Endothelial cell of umbilical vein (primary cell): ENCODE measurements around the gene GGA1. TPM values are rescaled to one million over a fixed set of nuclear protein-coding genes. Genes with fewer than 3 reads are reported as not detected.

Experiments used
- BruUV-seq: library from RNA; stranded (reverse); fragments of 400-500 nt; replicated peaks from 2 replicates; lab custom pipeline; 2021; lab: Mats Ljungman, UMichigan
- CTCF ChIA-PET: fragments of 300-600, 350-600 bp; sonication (Branson Sonifier 250); formaldehyde crosslinking; loops from one replicate; lab custom pipeline; 2021; ENCODE audit warnings: antibody characterized with exemption, inconsistent platforms; lab: Charles Lee
- POLR2A ChIA-PET: fragments of 300-600, 350-600 bp; sonication (Branson Sonifier 250); formaldehyde crosslinking; loops from one replicate; lab custom pipeline; 2021; ENCODE audit warnings: antibody characterized with exemption, inconsistent platforms; lab: Charles Lee
- DNase-seq: peaks from one replicate; pipeline ENCODE4 v3.0.0-alpha.2; 2011; ENCODE audit warnings: low read depth, low spot score
- FAIRE-seq: peaks from 2 replicates; lab custom pipeline; 2011; peaks lifted over from hg19 to GRCh38; lab: Jason Lieb, UNC
- H2AFZ ChIP-seq: 2 replicates; pipeline ENCODE4 v1.6.0; 2012; ENCODE audit warnings: low read depth, low read length, control low read depth, inconsistent platforms
- H3K27ac ChIP-seq: 2 replicates; pipeline ENCODE4 v1.5.1; 2011; ENCODE audit warnings: low read depth, mild to moderate bottlenecking, control low read depth, low read length, moderate library complexity; ENCODE audit not compliant: insufficient read depth
- H3K27me3 ChIP-seq, 2 experiments: 2 replicates each; pipeline versions ENCODE4 v1.6.0 to v1.6.1; 2011; ENCODE audit warnings: low read length in 2 of 2, mixed read lengths in 1 of 2; ENCODE audit not compliant: control insufficient read depth in 2 of 2, insufficient read depth in 2 of 2
- H3K36me3 ChIP-seq, 2 experiments: 2 replicates in 1 of 2; 3 replicates in 1 of 2; pipeline ENCODE4 v1.5.1; 2011; ENCODE audit warnings: low read length in 2 of 2, mild to moderate bottlenecking in 1 of 2, moderate library complexity in 1 of 2; ENCODE audit not compliant: control insufficient read depth in 2 of 2, insufficient read depth in 2 of 2; ENCODE audit errors: extremely low read depth in 1 of 2
- H3K4me1 ChIP-seq: 3 replicates; pipeline ENCODE4 v1.5.1; 2011; ENCODE audit warnings: mild to moderate bottlenecking, low read length; ENCODE audit not compliant: control insufficient read depth, insufficient read depth; ENCODE audit errors: extremely low read depth
- H3K4me2 ChIP-seq: 2 replicates; pipeline ENCODE4 v1.6.1; 2011; ENCODE audit warnings: low read length, control low read depth, mixed read lengths; ENCODE audit not compliant: insufficient read depth
- H3K4me3 ChIP-seq, 3 experiments: fragments of 200-600 bp in 1 of 3; sonication (generic), shearing (Covaris generic) in 1 of 3; replicated peaks in 1 of 3; 2 replicates each; pipeline ENCODE4 v1.5.1; 2011 to 2016; ENCODE audit warnings: control low read depth in 3 of 3, low read length in 3 of 3, mild to moderate bottlenecking in 2 of 3, inconsistent platforms in 1 of 3, low read depth in 1 of 3, moderate library complexity in 1 of 3; ENCODE audit not compliant: insufficient read depth in 1 of 3
- H3K79me2 ChIP-seq: 2 replicates; pipeline ENCODE4 v1.6.0; 2012; ENCODE audit warnings: low read length, inconsistent platforms; ENCODE audit not compliant: control insufficient read depth, insufficient read depth
- H3K9ac ChIP-seq: replicated peaks from 2 replicates; pipeline ENCODE3; 2011; ENCODE audit warnings: low read length, control low read depth; ENCODE audit not compliant: insufficient read depth; ENCODE audit errors: extremely low read depth
- H3K9me1 ChIP-seq: replicated peaks from 3 replicates; pipeline ENCODE4 v1.6.0; 2011; ENCODE audit warnings: mild to moderate bottlenecking, low read length; ENCODE audit not compliant: control insufficient read depth, insufficient read depth; ENCODE audit errors: extremely low read depth
- H3K9me3 ChIP-seq: replicated peaks from 2 replicates; pipeline ENCODE4 v1.5.1; 2012; ENCODE audit warnings: low read length, inconsistent platforms; ENCODE audit not compliant: control insufficient read depth, insufficient read depth
- H4K20me1 ChIP-seq: replicated peaks from 2 replicates; pipeline ENCODE3; 2011; ENCODE audit warnings: mild to moderate bottlenecking, low read length; ENCODE audit not compliant: control insufficient read depth, insufficient read depth; ENCODE audit errors: extremely low read depth
- CTCF ChIP-seq, 2 donors: IDR thresholded peaks; 1 replicate in 1 of 2; 2 replicates in 1 of 2; pipeline ENCODE4 v1.5.1; 2011; ENCODE audit warnings: low read length in 2 of 2, mild to moderate bottlenecking in 2 of 2, moderate library complexity in 2 of 2, control low read depth in 1 of 2, inconsistent platforms in 1 of 2, low read depth in 1 of 2; ENCODE audit not compliant: insufficient read depth in 1 of 2; ENCODE audit errors: extremely low read depth in 1 of 2
- EZH2 ChIP-seq: IDR thresholded peaks from 2 replicates; pipeline ENCODE4 v1.6.1; 2012; ENCODE audit warnings: borderline replicate concordance, low read depth, mild to moderate bottlenecking, moderate library complexity, low read length, inconsistent platforms; ENCODE audit not compliant: severe bottlenecking
- FOS ChIP-seq: IDR thresholded peaks from 2 replicates; pipeline ENCODE4 v1.6.1; 2011; ENCODE audit warnings: mild to moderate bottlenecking, low read length, moderate library complexity, borderline replicate concordance; ENCODE audit not compliant: insufficient read depth
- GATA2 ChIP-seq: IDR thresholded peaks from 2 replicates; pipeline ENCODE4 v1.7.0; 2011; ENCODE audit warnings: low read depth, mild to moderate bottlenecking, moderate library complexity, mixed read lengths, low read length; ENCODE audit not compliant: insufficient read length, insufficient read depth
- JUN ChIP-seq: IDR thresholded peaks from 2 replicates; pipeline ENCODE4 v1.6.1; 2011; ENCODE audit warnings: borderline replicate concordance, low read depth; ENCODE audit not compliant: insufficient read length, insufficient read depth
- MAX ChIP-seq: IDR thresholded peaks from 2 replicates; pipeline ENCODE4 v1.6.1; 2011; ENCODE audit not compliant: insufficient read depth, insufficient read length
- MYC ChIP-seq: IDR thresholded peaks from one replicate; pipeline ENCODE4 v1.6.1; 2011; ENCODE audit warnings: mild to moderate bottlenecking, low read depth, low read length
- POLR2A ChIP-seq: IDR thresholded peaks from 2 replicates; pipeline ENCODE4 v1.6.1; 2012; ENCODE audit warnings: low read depth, mild to moderate bottlenecking, control low read depth, low read length
- POLR2AphosphoS5 ChIP-seq: IDR thresholded peaks from 2 replicates; pipeline ENCODE4 v1.6.1; 2012; ENCODE audit warnings: low read depth, mild to moderate bottlenecking, control low read depth, low read length, moderate library complexity; ENCODE audit not compliant: insufficient read depth
- dilution Hi-C: fragments of 300-500 bp; cut with MboI; formaldehyde crosslinking; loops from one replicate; pipeline ENCODE4 v1.15.0; 2019; ENCODE audit warnings: low sequenced_read_pairs; ENCODE audit not compliant: extremely low pct_ligation_motif_present
- intact Hi-C: fragments of 100-400 bp; cut with micrococcal nuclease; formaldehyde crosslinking; loops from one replicate; pipeline ENCODE4 v1.10.0; 2022
- polyA plus RNA-seq, 4 experiments: library from polyadenylated mRNA; depleted of rRNA in 3 of 4; stranded (reverse) in 3 of 4; unstranded in 1 of 4; fragments of >200 nt; gene quantifications; 2 replicates each; pipeline versions ENCODE4 v1.2.1 to v1.2.3, GENCODE V29; 2011 to 2012; ENCODE audit warnings: missing spikeins in 1 of 4
- total RNA-seq: library from RNA; stranded (reverse); gene quantifications from 2 replicates; pipeline ENCODE4 v1.2.3, GENCODE V29; 2021

GGA1 gene
- total and polyA plus RNA-seq, 2 donors (not counting 3 experiments of a cell fraction or from before 2014, with no cell fraction given) = 54.1 to 67.5 TPM

- H3K9ac ChIP-seq = no peak overlapping the region
- H3K4me3 ChIP-seq = no peak overlapping the region
- dilution Hi-C loops (no loop called here), intact Hi-C loops (no loop called here)
- no peak for TF ChIP-seq MYC
- no peak for TF ChIP-seq POLR2AphosphoS5
- no peak for TF ChIP-seq EZH2
- TF ChIP-seq MAX = no peak
- no peak for TF ChIP-seq FOS
- no peak for TF ChIP-seq POLR2A
- TF ChIP-seq CTCF (IDR thresholded peaks at IDR 0.05; ENCODE audit: extremely low read depth in 1 of 2, insufficient read depth in 1 of 2, low read depth in 1 of 2, low read length in 2 of 2) = no peak
- no peak for TF ChIP-seq JUN
- TF ChIP-seq GATA2 = no peak
- BruUV-seq = no TSS peak
- peaks cover 7% of the 10 kb centered on the region for H3K4me1 ChIP-seq
- H3K9me3 ChIP-seq = no peaks in the 10 kb centered on the region
- no peak overlapping the region for H3K4me2 ChIP-seq
- no peak for FAIRE-seq
- H3K27me3 ChIP-seq = no peaks in the 10 kb centered on the region
- H2AFZ ChIP-seq = no peak overlapping the region
- POLR2A ChIA-PET = no interaction called here
- no peaks in the 10 kb centered on the region for H4K20me1 ChIP-seq
- H3K27ac ChIP-seq = no peak overlapping the region
- no peaks in the 10 kb centered on the region for H3K9me1 ChIP-seq
- DNase-seq = no peak
- CTCF ChIA-PET = interaction anchor here (1.0 to 3.3 kb wide), 3 partner anchors 9 to 16 kb away, joined by 3 to 28 read pairs (median 5); no protein-coding TSS in a partner anchor
- no peaks in the 10 kb centered on the region for H3K79me2 ChIP-seq
- peaks cover 0 to 5% of the 10 kb centered on the region in 2 experiments for H3K36me3 ChIP-seq
These were observed 18.9 kb downstream of the GGA1 start for GRCh38 chr22:37627545-37627944.
